ENCODE results near the gene DAO.

DAO gene

DNA sequence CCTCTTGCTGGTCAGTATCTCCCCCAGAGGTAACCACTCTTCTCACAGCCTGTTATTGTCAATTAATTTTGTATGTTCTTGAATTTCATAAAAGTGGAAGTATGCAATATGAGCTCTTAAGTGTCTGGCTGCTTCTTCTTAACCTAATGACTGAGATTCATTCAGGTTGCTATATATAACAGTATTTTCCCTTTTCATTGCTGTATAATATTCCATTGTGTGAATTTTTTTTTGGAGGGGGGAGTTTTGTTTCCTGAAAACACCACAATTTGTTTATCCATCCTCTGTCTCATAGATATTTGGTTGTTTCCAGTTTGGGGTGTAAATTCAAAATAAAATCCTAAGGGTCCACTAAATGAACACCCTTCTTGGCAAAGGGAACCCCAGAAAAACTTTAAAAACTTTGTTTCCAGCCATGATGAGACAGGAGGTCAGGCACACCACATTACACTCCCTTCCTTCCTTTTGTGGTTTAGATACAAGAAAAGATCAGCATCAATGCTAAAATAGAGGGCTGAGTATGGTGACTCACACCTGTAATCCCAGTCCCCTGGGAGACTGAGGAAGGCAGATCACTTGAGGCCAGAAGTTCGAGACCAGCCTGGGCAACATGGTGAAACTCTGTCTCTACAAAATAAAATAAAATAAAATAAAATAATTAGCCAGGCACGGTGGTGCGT, 4.1 kb upstream of the DAO start:
- TF ChIP-seq GATA1 (IDR thresholded peaks at IDR 0.05; ENCODE audit: low read depth, low read length) (no peak), POLR2A (IDR thresholded peaks at IDR 0.05; ENCODE audit: low read length) (no peak)
- no peak for DNase-seq

DNA sequence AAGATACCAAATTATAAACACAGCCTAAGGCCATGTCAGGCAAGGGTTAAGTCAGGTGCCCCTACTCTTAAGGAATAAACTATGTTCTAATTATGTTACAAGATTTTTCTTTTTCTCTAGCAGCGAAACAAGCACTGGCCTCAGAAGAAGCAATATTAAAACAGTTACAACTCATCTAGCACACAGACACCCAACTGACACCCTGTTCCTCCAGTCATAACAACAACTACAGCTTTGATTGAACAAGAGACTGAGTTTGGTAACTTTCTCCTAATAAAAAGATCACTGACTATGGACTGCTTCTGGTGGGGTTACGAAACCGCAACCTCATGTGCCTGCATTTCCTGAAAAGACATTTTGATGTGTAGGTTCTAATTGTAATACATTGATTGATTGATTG, 3.3 kb upstream of the DAO start:
- TF ChIP-seq POLR2A (IDR thresholded peaks at IDR 0.05; ENCODE audit: low read length) (no peak), GATA1 (IDR thresholded peaks at IDR 0.05; ENCODE audit: low read depth, low read length) (no peak)
- DNase-seq = no peak

DNA sequence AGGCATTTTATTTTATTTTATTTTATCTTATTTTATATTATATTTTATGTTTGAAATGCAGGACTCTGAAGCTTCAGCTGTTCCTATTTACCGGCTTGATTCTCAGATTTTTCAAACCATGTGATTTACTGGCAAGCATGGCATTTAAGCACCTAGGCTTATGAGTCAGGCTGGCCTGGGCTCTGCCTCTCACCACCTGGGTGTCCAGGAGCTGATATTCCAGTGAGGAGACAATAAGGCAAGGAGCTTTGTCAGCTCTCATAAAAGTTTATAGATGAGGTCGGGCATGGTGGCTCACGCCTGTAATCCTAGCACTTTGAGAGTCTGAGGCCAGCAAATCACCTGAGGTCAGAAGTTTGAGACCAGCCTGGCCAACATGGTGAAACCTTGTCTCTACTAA, 2.1 kb downstream of the DAO start:
- TF ChIP-seq POLR2A (IDR thresholded peaks at IDR 0.05; ENCODE audit: low read length) = no peak
- DNase-seq = no peak

DNA sequence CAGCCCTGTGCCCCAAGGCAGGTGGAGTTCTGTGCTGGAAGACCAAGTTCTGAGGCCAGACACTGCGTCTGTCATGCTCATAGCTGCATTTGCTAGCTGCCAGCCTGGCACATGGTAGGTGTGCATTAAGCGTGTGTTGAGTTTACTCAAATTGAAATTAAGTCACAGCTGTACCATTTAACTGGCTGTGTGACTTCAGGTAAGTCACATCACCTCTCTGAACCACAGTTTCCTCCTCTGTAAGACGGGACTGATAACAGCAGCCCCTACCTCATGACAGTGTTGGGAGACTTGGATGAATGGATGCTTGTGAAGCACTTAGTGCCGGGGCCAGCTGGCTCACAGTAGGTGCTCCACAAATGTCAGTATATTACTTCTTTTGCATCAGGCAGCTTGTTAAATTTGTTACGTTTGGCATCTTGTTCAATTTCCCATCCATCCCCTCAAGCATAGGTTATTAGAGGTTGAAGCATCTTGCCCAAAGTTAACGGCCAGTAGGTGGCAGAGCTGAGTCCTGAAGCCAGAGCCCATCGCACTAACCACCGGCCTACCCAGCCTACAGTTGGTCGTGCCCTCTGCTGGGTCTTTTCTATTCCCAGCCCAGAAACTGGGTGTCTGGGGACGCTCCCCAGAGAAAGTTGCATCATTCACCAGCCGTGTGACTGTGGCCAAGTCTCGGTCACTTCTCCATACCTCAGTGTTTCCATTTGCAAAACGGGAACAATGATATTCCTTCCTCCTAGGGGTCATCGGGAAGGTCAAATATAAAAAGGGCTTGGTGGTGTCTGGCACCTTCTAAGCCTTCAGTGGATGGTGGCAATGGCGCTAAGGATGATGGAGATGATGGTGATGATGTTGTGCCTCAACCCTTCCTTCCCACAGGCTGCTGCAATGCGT, 4.5 kb downstream of the DAO start:
- DNase-seq = peak; percentile 57 to 76
- TF ChIP-seq GATA1 (IDR thresholded peaks at IDR 0.05; ENCODE audit: low read depth, low read length) = no peak
- no peak for TF ChIP-seq POLR2A (IDR thresholded peaks at IDR 0.05; ENCODE audit: low read length)

DNA sequence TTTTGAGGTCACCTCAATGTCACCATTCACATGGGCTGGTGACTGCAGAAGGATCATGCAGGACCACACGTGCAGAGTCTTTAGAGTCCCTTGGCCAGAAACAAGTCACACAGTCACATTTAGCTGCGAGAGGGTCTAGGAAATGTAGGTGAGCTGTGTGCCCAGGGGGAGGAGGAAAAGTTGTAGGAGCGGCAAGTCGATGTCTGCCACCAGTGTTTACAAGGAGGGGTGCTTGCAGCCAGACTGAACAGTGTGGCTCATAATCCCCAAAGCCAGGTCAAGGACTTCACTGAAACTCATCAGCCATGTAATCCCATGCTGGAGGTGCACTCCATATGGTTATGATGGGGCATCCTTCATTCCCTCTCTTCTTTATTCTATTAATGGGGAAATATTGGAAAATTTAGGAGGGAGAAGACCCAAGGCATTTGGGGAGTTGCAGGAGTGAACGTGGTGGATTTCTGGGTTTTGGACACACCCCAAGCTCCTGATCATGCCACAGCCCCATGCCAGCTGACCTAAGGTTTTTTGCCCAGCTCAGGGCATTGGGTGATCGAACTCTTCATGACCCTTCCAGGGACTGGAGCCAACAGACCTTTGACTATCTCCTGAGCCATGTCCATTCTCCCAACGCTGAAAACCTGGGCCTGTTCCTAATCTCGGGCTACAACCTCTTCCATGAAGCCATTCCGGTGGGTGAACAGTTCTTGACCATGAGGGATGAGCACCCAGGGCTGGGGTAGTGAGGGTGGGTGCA, 7.2 kb downstream of the DAO start:
- DNase-seq = no peak
- TF ChIP-seq POLR2A (IDR thresholded peaks at IDR 0.05; ENCODE audit: low read length) (no peak), GATA1 (IDR thresholded peaks at IDR 0.05; ENCODE audit: low read depth, low read length) (no peak)

DNA sequence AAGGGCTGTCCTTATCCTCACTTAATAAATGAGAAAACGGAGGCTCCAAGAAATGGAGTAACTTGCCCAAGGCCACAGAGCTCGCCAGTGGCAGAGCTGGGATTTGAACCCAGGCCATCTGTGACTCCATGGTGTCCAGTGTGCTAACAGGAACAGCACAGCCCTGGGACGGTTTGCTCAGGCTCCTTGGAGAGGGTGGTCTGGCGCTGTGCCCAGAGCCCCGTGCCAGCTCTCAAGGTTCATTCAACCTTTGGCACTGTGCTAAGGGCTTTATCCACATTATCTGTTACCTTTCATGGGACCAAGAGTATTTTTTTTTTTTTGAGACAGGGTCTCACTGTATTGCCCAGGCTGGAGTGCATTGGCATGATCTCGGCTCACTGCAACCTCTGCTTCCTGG, 8.1 kb downstream of the DAO start:
- TF ChIP-seq GATA1 (IDR thresholded peaks at IDR 0.05; ENCODE audit: low read depth, low read length) (no peak), POLR2A (IDR thresholded peaks at IDR 0.05; ENCODE audit: low read length) (no peak)
- no peak for DNase-seq

DNA sequence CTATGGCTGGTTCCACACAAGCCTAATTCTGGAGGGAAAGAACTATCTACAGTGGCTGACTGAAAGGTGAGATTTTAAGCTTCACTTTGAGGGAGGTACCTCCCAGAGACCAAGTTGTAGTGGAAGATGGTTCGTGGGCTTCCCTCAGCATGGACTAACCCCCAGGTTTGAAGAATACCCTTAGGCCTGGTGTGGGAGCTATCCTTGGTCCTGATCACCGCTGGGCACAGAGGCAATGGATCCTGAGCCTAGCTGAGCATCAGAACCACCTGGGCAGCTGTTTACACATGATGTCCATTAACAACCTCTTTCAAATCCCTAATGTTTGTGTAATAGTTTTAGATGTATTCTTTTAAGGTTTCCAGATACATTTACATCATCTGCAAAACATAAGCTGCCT, 10.3 kb downstream of the DAO start:
- no peak for TF ChIP-seq POLR2A (IDR thresholded peaks at IDR 0.05; ENCODE audit: low read length)
- no peak for TF ChIP-seq GATA1 (IDR thresholded peaks at IDR 0.05; ENCODE audit: low read depth, low read length)
- DNase-seq = peak in 1 of 2 experiments; percentile 3

DNA sequence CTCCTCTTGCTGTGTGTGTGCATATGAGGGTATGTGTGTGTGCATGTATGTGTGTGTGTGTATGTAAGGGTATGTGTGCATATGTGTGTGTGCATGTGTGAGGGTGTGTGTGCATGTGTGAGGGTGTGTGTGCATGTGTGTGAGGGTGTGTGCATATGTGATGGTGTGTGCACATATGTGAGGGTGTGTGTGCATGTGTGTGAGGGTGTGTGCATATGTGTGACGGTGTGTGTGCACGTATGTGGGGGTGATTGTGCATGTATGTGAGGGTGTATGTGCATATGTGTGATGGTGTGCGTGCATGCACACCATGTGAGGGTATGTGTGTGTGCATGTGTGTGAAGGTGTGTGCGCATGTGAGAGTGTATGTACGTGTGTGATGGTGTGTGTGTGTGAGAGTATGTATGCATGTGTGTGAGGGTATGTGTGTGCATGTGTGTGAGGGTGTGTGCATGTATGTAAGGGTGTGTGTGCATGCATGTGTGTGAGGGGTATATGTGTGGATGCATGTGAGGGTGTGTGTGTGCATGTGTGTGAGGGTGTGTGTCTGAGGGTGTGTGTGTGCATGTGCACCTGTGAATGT, 15.4 kb downstream of the DAO start:
- no peak for TF ChIP-seq POLR2A (IDR thresholded peaks at IDR 0.05; ENCODE audit: low read length)
- DNase-seq = no peak

DNA sequence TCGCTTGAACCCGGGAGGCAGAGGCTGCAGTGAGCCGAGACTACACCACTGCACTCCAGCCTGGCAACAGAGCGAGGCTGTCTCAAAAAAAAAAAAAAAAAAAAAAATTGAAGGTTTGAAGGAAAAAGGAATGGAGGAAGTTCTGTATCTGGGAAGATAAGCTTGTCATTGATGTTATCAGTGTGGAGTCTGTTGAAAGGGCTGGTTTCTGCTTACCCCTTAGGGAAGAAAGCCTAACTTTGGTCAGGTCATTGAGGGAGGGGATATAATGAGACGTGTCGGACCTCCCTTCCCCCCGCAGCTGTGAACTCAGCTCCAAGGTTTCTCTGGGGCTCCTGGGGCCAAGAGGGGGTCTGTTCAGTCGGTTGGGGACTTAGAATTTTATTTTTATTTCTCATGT, 16.4 kb downstream of the DAO start:
- TF ChIP-seq POLR2A (IDR thresholded peaks at IDR 0.05; ENCODE audit: low read length) (no peak), GATA1 (IDR thresholded peaks at IDR 0.05; ENCODE audit: low read depth, low read length) (no peak)
- DNase-seq = no peak

DNA sequence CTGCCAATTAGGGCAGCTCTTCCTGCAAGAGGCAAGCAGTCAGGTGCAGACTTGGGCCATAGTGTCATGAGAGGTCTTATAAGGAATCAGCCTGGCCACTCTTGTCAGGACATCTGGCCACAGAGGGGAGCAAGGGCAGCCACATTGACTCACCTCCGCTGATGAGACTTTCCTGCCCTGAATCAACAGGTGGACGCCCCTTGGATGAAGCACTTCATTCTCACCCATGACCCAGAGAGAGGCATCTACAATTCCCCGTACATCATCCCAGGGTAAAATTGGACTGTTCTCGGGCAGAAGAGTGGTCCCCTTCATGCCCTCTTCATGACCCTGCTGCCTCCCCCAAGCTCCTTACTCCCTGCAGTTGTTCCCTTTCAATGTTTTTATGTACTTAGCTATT, 16.9 kb downstream of the DAO start:
- DNase-seq = no peak
- TF ChIP-seq POLR2A (IDR thresholded peaks at IDR 0.05; ENCODE audit: low read length) (no peak), GATA1 (IDR thresholded peaks at IDR 0.05; ENCODE audit: low read depth, low read length) (no peak)

DNA sequence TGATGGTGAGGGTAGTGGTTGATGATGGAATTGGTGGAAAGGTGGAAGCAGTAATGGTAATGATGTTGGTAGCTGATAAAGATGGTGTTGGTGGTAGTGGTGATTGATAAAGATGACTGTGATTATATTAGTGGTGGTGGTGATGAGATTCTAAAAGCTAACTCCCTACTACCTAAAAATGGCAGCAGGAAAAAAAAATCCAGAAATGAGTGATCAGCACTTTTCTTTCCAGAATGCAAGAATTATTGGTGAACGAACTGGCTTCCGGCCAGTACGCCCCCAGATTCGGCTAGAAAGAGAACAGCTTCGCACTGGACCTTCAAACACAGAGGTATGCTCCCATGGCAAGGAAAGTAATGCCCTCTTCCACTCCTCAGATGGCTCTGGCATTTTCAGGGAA, 19.3 kb downstream of the DAO start:
- no peak for DNase-seq
- TF ChIP-seq GATA1 (IDR thresholded peaks at IDR 0.05; ENCODE audit: low read depth, low read length) = no peak
- TF ChIP-seq POLR2A (IDR thresholded peaks at IDR 0.05; ENCODE audit: low read length) = no peak

DNA sequence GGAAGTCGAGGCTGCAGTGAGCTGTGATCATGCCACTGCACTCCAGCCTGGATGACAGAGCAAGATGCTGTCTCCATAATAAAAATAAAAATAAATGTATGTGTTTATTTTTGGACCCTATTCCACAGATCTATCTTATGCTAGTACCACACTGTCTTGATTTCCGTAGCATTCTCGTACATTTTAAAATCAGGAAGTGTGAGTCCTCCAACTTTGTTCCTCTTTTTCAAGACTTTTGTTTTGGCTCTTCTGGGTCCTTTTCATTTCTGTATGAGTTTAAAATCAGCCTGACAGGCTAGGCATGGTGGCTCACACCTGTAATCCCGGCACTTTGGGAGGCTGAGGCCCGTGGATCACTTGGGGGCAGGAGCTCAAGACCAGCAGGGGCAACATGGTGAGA, 25.8 kb downstream of the DAO start:
- TF ChIP-seq POLR2A (IDR thresholded peaks at IDR 0.05; ENCODE audit: low read length) (no peak), GATA1 (IDR thresholded peaks at IDR 0.05; ENCODE audit: low read depth, low read length) (no peak)
- no peak for DNase-seq

DNA sequence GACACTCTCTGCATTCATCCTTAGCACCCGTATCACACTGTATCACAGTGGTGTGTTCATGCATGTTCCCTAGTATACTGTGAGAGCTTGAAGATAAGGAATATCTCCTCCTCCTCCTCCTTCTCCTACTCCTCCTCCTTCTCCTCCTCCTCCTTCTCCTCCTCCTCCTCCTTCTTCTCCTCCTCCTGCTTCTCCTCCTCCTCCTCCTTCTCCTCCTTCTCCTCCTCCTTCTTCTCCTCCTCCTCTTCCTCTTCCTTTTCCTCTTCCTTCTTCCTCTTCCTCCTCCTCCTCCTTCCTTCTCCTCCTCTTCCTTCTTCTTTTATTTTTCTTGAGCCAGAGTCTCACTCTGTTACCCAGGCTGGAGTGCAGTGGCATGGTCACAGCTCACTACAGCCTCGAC, 27.1 kb downstream of the DAO start:
- DNase-seq = no peak

DNA sequence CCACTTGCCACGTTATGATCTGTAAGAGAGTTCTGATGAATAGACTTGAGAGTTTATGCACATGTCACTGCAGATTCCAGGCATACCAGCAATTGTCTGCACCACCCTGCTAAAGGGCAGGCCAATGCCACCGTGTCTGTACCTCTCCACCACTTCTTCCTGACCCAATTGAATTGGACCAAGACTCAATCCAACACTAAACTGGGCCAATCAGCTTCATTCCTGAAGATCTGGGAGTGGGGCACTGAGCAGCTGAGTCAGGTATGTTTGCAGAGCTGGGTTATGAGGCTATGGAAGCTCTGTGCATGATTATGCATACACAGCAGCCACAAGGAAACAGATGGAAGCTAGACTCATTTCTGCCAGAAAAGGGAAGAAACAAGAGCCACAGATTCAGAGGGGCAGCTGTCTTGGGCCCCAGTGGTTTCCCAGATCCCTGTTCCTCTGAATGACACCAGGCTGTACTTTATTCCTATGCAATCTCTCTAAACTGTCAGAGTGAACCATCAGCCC, 28.0 kb downstream of the DAO start:
- TF ChIP-seq POLR2A (IDR thresholded peaks at IDR 0.05; ENCODE audit: low read length) = no peak
- no peak for TF ChIP-seq GATA1 (IDR thresholded peaks at IDR 0.05; ENCODE audit: low read depth, low read length)
- no peak for DNase-seq

More for the DNA sequence above, 27.1 kb downstream of the DAO start:
- TF ChIP-seq GATA1 (IDR thresholded peaks at IDR 0.05; ENCODE audit: low read depth, low read length) = no peak

All from erythroblast (primary cell).